DND-41 (cell line): ENCODE data around the gene ATXN1.

Experiments
- ATAC-seq: fragments of 200-7000 bp; cut with Tn5 transposase; 3 replicates; pipeline ENCODE4 v1.9.1; 2021; ENCODE audit warnings: low read depth; ENCODE audit not compliant: insufficient read depth
- DNase-seq: peaks from one replicate; pipeline ENCODE4 v3.0.0-alpha.2; 2020
- H2AFZ ChIP-seq: 2 replicates; pipeline ENCODE4 v1.6.0; 2012; ENCODE audit warnings: low read depth, low read length
- H3K27ac ChIP-seq: 2 replicates; pipeline ENCODE4 v1.5.1; 2012; ENCODE audit warnings: low read length, inconsistent platforms
- H3K27me3 ChIP-seq: fragments of 200-600 bp; sonication (generic); 2 replicates; pipeline ENCODE4 v1.6.0; 2012; ENCODE audit warnings: low read length, mild to moderate bottlenecking, inconsistent platforms; ENCODE audit not compliant: insufficient read depth, poor library complexity
- H3K36me3 ChIP-seq: 2 replicates; pipeline ENCODE4 v1.5.1; 2012; ENCODE audit warnings: low read length, inconsistent platforms; ENCODE audit not compliant: insufficient read depth
- H3K4me1 ChIP-seq: 2 replicates; pipeline ENCODE4 v1.5.1; 2012; ENCODE audit warnings: mild to moderate bottlenecking, low read length; ENCODE audit not compliant: insufficient read depth
- H3K4me2 ChIP-seq: 2 replicates; pipeline ENCODE4 v1.6.0; 2012; ENCODE audit warnings: mild to moderate bottlenecking, moderate library complexity, low read length, inconsistent platforms; ENCODE audit not compliant: insufficient read depth
- H3K4me3 ChIP-seq, 2 experiments: fragments of 200-600 bp in 1 of 2; shearing (Covaris generic) in 1 of 2; 2 replicates each; pipeline ENCODE4 v1.5.1; 2012 to 2016; ENCODE audit warnings: inconsistent platforms in 2 of 2, low read length in 2 of 2, mild to moderate bottlenecking in 2 of 2, low read depth in 1 of 2, moderate library complexity in 1 of 2
- H3K79me2 ChIP-seq: 2 replicates; pipeline ENCODE4 v1.6.0; 2012; ENCODE audit warnings: low read length, inconsistent platforms; ENCODE audit not compliant: insufficient read depth
- H3K9ac ChIP-seq: 2 replicates; pipeline ENCODE4 v1.6.0; 2012; ENCODE audit warnings: low read depth, mild to moderate bottlenecking, inconsistent platforms, low read length, moderate library complexity
- H3K9me3 ChIP-seq: 2 replicates; pipeline ENCODE4 v1.5.1; 2012; ENCODE audit warnings: low read length, moderate library complexity, mild to moderate bottlenecking, inconsistent platforms; ENCODE audit not compliant: insufficient read depth, severe bottlenecking
- H4K20me1 ChIP-seq: 2 replicates; pipeline ENCODE4 v1.6.0; 2012; ENCODE audit warnings: low read length; ENCODE audit not compliant: insufficient read depth
- EZH2 ChIP-seq: IDR thresholded peaks from 3 replicates; pipeline ENCODE4 v1.6.1; 2012; ENCODE audit warnings: borderline replicate concordance, low read depth, mild to moderate bottlenecking, moderate library complexity, low read length, inconsistent platforms; ENCODE audit not compliant: severe bottlenecking
- TF ChIP-seq, protein P1 (sequence below): IDR thresholded peaks from 2 replicates; pipeline ENCODE4 v1.5.1; 2012; ENCODE audit warnings: borderline replicate concordance, low read length, moderate library complexity, mild to moderate bottlenecking; ENCODE audit not compliant: poor library complexity, severe bottlenecking; ENCODE audit errors: extremely low read depth

The ATXN1 gene

DNA sequence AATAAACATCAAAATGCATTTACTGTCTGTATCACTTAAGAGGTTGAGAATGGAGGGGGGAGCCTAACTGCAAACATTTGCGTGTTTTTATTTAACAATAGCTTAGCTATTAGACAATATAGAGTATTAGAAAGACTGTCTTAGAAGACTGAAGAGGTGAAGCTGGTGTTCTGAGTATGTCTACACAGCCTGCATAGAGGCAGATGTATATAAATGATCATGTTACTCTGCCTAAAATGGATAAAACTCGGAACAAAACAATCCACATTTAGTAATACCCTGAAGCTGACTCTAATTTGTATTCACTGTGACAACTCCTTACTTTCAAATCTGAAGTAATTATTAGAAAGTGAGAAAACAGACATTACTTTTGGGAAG lies 340.9 kb downstream of the ATXN1 start:
- no peak overlapping the region for H3K9ac ChIP-seq
- TF ChIP-seq EZH2: no peak
- TF ChIP-seq, protein P1, sequence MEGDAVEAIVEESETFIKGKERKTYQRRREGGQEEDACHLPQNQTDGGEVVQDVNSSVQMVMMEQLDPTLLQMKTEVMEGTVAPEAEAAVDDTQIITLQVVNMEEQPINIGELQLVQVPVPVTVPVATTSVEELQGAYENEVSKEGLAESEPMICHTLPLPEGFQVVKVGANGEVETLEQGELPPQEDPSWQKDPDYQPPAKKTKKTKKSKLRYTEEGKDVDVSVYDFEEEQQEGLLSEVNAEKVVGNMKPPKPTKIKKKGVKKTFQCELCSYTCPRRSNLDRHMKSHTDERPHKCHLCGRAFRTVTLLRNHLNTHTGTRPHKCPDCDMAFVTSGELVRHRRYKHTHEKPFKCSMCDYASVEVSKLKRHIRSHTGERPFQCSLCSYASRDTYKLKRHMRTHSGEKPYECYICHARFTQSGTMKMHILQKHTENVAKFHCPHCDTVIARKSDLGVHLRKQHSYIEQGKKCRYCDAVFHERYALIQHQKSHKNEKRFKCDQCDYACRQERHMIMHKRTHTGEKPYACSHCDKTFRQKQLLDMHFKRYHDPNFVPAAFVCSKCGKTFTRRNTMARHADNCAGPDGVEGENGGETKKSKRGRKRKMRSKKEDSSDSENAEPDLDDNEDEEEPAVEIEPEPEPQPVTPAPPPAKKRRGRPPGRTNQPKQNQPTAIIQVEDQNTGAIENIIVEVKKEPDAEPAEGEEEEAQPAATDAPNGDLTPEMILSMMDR: no peak
- no peak for DNase-seq
- no peak overlapping the region for H3K4me2 ChIP-seq
- H3K79me2 ChIP-seq: no peaks in the 10 kb centered on the region
- no peak overlapping the region for H3K27ac ChIP-seq
- H3K4me1 ChIP-seq: no peaks in the 10 kb centered on the region
- no peak for ATAC-seq
- no peaks in the 10 kb centered on the region for H3K36me3 ChIP-seq
- H3K27me3 ChIP-seq: no peaks in the 10 kb centered on the region
- H4K20me1 ChIP-seq: no peaks in the 10 kb centered on the region
- H3K9me3 ChIP-seq: no peaks in the 10 kb centered on the region
- no peak overlapping the region for H2AFZ ChIP-seq
- no peak overlapping the region for H3K4me3 ChIP-seq

DNA sequence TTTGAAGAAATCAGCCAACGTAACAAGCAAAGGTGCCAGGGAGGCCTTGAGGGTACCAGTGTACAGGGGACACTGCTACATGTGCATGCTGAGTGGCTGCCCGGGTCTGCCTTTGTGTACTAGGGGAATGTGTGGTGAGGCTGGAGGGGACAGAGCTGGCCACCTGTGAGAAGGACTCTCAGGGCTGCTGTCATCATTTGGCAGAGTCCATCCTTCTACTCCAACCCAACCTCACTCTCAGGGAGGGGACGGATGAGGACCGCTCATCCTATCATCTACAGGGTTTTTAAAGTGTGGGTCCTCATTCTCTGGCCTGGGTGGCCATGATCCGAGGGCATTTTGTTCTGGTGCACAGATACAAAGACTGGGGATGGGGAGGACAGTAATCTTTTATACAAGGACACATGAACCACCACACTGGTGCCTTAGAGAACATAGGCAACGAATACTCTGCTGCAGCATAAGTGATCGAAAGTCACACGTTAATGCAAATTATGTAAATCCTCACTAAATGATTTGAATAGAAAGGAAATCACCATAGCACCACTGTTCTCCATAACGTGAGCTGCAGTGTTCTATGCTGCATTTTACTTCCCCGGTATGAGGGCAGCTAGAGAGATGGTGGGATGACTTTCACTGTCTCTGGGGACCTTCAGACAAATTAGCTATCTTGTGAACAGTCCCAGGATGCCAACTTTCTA lies 341.5 kb downstream of the ATXN1 start:
- Histone ChIP-seq H3K9ac (no peak overlapping the region), H3K4me3 (no peak overlapping the region), H3K79me2 (no peaks in the 10 kb centered on the region), H3K36me3 (no peaks in the 10 kb centered on the region), H3K9me3 (no peaks in the 10 kb centered on the region), H3K4me2 (no peak overlapping the region), H3K27ac (no peak overlapping the region), H4K20me1 (no peaks in the 10 kb centered on the region), H2AFZ (no peak overlapping the region), H3K4me1 (no peaks in the 10 kb centered on the region), H3K27me3 (no peaks in the 10 kb centered on the region)
- no peak for TF ChIP-seq EZH2
- TF ChIP-seq, protein P1: no peak
- no peak for ATAC-seq
- no peak for DNase-seq

DNA sequence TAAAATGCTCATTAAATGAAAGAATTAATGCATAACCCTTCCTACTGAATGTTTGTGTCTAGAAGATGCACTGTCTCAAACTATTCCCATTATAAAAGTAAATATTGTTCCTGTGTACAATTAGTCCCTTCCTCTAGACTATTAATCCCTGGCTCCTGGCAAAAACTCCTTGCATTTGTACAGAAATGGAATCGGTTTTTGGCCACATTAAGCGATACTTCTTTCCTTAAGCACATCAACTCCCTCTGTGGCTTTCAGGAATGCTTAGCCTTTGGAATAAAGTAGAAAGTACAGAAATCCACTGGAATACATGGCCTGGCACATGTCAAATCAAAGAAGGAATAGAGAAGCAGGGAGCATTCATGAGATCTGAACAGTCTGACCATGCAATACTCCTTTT lies 343.1 kb downstream of the ATXN1 start:
- DNase-seq (no peak), ATAC-seq (no peak)
- no peak overlapping the region for H3K27ac ChIP-seq
- H3K27me3 ChIP-seq: no peaks in the 10 kb centered on the region
- no peak overlapping the region for H3K4me3 ChIP-seq
- H3K4me2 ChIP-seq: no peak overlapping the region
- H3K9ac ChIP-seq: no peak overlapping the region
- H2AFZ ChIP-seq: no peak overlapping the region
- no peaks in the 10 kb centered on the region for H3K36me3 ChIP-seq
- TF ChIP-seq, protein P1: no peak
- TF ChIP-seq EZH2: no peak
- H3K9me3 ChIP-seq: no peaks in the 10 kb centered on the region
- no peaks in the 10 kb centered on the region for H4K20me1 ChIP-seq
- H3K79me2 ChIP-seq: no peaks in the 10 kb centered on the region
- H3K4me1 ChIP-seq: no peaks in the 10 kb centered on the region
